Activated T-helper 1 cell treated with anti-CD3 and anti-CD28 coated beads, Interleukin-2, amount 50 U/mL, for 16 hours (primary cell): Measurements from ENCODE around the gene TPSAB1.

ENCODE experiments used
- DNase-seq, 2 donors: peaks; one replicate each; pipeline ENCODE4 v3.0.0-alpha.2; 2020; ENCODE audit warnings: low read depth in 1 of 2, low spot score in 1 of 2

TPSAB1 gene

DNA sequence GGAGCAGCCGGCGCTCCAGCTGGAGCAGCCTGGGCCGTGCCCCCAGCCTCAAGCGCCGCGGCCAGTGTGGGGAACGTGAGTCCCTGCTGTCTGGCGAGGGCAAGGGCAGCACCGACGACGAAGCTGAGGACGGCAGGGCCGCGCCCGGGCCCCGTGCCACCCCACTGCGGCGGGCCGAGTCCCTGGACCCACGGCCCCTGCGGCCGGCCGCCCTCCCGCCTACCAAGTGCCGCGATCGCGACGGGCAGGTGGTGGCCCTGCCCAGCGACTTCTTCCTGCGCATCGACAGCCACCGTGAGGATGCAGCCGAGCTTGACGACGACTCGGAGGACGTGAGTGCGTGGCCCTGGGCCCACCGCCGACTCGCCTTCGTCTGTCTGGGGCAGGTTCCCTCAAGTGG is 31.4 kb upstream of the TPSAB1 start:
- no peak for DNase-seq

- no peak for DNase-seq
These were observed 30.0 kb upstream of the TPSAB1 start for GRCh38 chr16:1210461-1210860.

GRCh38 chr16:1211451-1212268 is 28.8 kb upstream of the TPSAB1 start:
- no peak for DNase-seq

DNA sequence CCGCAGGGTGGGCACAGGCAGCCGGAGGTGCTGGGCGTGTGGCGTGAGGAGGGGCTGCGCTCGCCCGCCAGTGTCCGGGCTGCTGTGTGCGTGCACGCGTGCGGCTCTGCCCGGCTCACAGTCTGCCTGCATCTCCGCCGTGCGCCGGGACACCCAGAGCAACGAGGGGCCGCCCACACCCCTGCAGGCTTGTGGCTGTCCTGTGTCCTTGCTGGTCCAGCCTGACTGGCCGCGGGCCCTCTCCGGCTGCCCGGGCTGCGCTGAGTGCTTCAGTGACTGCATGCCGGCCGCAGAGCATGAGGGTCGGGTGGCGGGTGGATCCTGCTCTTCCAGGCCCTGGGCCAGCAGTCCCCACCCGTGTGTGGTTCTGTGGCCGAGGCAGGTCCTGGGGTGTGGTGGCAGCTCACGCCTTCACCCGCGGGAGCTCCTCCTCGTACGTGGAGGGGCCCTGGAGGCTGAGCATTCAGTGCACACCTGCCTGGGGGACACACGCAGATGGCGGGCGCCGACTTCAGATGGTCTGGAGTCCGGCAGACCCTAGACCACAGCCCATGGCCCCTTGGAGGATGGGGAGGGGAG is 27.8 kb upstream of the TPSAB1 start:
- no peak for DNase-seq

DNA sequence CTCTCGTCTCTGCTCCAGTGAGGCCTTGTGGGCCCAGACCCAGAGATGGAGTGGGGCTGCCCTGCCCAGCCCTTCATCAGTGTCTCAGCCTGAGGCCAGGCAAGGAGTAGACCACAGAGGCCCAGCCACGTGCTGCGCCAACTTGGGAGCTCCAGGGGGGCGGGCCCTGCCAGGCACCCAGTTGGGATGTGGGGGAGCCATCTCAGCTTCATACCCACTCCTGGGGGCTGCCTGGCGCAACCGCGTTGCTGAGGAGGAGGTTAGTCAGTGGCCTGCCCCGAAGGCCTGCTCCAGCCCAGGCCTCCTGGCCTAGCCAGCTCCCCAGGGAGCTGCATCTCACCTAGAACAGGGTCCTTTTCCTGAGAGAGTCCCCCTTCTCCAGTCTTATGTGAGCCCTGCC is 27.3 kb upstream of the TPSAB1 start:
- DNase-seq, result no peak

DNA sequence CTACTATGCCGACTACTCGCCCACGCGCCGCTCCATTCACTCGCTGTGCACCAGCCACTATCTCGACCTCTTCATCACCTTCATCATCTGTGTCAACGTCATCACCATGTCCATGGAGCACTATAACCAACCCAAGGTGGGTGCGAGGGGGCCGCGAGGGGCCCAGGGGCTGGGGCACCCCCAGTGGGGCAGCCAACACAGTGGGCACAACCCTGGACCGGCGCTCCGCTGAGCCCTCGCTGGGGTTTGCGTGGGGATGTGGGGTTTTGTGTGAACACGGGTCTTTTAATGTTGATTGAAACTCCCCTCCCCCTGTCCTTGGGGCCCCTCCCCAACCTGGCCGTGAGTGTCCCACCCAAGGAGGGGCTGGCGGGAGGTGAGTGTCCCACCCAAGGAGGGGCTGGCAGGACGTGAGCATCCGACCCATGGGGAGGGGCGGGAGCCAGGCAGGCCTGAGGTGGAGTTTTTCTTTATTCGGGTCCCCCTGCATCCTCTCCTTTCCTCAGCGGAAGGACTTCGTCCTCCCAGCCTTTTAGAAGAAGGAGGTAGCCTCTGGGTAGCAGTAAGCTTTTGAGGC is 26.6 kb upstream of the TPSAB1 start:
- DNase-seq, result no peak

- DNase-seq, result no peak
These were observed 25.8 kb upstream of the TPSAB1 start for GRCh38 chr16:1214719-1215118.

- DNase-seq, result no peak
These were observed 24.8 kb upstream of the TPSAB1 start for GRCh38 chr16:1215574-1216295.

DNA sequence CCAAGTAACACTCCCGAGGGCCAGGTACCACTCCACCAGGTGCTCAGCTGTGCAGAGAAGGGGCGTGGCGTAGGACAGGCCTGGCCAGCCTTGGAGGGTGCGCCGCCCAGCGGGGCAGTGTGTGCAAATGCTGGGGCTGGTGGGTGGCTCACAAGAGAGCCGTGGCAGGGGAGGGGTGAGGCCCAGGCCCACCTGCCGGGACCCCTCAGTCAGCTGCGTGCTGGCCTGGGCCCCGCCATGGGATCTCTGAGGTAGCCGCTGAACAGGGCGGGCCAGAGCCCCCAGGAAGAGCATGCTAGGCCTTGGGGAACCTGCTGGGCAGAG is 24.2 kb upstream of the TPSAB1 start:
- DNase-seq, result no peak

DNA sequence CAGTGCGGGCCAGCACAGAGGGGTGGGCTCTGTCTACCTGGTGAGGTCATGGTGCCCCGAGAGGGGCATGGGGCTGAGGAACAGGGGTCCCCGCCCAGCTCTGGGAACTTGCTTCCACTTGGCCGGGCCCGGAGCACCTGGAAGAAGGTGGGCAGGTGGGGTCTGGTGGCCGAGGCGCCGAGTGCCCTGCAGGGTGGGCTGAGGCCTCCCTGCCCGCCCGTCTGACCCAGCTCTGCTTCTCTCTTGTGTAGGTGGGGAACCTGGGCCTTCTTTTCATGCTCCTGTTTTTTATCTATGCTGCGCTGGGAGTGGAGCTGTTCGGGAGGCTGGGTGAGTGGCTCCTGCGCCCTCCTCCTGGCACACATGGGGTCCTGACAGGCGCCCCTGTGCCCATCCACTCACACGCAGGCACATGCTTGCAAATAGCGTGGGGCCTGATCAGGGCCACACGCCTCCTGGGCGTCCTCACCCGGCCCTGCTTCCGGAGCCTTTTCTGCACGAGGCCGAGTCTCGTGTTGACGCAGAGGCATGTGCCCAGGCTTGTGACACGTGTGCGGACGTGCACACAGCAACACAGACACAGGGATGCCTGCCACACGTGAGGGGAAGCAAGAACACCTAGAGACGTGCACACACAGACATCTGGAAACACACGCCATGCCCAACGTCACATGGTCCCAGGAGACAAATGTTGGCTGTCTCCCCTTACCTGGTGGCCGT is 23.7 kb upstream of the TPSAB1 start:
- no peak for DNase-seq

GRCh38 chr16:1217526-1217925 is 23.0 kb upstream of the TPSAB1 start:
- no peak for DNase-seq

DNA sequence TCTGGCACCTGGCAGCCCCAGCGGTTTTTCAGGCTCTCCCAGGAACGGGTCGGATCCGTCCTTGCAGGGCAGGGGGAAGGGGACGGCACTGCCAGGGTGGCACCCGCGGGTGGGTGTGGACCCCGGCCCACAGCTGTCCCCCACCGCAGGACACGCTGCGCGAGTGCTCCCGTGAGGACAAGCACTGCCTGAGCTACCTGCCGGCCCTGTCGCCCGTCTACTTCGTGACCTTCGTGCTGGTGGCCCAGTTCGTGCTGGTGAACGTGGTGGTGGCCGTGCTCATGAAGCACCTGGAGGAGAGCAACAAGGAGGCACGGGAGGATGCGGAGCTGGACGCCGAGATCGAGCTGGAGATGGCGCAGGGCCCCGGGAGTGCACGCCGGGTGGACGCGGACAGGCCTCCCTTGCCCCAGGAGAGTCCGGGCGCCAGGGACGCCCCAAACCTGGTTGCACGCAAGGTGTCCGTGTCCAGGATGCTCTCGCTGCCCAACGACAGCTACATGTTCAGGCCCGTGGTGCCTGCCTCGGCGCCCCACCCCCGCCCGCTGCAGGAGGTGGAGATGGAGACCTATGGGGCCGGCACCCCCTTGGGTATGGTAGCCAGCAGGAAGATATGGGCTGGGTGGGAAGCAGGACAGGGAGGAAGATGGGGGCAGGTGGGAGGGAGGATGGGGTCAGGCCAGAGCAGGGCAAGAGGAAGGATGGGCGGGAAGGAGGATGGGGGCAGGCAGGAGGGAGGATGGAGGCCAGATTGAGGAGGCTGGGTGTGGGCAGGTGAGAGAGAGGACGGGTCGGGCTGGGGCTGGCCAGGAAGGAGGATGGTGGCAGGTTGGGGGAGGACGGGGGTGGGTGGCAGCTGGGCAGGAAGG is 22.2 kb upstream of the TPSAB1 start:
- no peak for DNase-seq

GRCh38 chr16:1218930-1219611 is 21.4 kb upstream of the TPSAB1 start:
- DNase-seq, result no peak

GRCh38 chr16:1220098-1220728 is 20.3 kb upstream of the TPSAB1 start:
- DNase-seq, result no peak

DNA sequence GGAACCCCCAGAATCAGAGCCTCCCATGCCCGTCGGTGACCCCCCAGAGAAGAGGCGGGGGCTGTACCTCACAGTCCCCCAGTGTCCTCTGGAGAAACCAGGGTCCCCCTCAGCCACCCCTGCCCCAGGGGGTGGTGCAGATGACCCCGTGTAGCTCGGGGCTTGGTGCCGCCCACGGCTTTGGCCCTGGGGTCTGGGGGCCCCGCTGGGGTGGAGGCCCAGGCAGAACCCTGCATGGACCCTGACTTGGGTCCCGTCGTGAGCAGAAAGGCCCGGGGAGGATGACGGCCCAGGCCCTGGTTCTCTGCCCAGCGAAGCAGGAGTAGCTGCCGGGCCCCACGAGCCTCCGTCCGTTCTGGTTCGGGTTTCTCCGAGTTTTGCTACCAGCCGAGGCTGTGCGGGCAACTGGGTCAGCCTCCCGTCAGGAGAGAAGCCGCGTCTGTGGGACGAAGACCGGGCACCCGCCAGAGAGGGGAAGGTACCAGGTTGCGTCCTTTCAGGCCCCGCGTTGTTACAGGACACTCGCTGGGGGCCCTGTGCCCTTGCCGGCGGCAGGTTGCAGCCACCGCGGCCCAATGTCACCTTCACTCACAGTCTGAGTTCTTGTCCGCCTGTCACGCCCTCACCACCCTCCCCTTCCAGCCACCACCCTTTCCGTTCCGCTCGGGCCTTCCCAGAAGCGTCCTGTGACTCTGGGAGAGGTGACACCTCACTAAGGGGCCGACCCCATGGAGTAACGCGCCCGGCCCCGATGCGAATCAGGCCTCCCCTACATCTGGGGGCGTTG is 19.5 kb upstream of the TPSAB1 start:
- no peak for DNase-seq

DNA sequence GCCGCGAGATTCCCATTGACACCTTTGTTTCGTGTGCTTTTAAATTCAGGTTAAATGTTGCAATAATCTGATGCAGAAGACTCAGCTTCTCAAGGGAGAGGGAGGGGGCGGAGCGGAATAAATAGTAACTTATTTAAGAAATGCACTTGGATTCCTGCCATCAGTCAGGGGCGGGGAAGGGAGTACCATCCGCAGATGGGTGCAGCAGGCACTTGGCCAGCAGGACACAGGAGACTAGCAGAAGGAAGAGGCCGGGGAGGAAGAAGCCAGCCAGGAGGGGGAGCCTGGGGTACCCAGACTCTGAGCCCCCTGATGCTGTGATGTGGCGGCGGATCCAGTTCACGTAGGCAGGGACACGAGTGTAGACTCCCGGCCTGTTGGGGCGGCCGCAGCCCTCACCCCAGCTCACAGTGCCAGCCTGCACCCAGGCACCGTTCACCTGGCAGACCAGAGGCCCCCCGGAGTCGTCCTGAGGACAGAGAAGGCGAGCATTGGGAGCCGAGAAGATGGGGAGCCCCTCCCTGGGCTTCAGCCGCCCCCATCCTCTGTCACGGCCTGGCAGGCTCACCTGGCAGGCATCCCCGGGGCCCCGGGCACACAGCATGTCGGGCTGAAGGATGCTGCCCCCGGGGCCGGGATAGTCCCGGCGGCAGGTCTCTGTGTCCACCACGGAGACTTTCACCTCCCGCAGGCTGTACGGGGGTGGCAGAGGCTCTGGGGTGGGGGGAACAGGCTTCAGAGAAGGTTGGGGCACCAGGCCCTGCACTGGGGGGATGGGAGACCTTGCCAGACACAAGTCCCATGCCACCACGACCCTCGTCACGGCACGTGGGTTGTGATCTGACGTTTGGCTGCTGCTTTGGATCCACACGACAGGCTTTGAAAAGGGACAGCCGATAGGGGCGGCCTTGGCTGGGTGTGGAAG is 18.6 kb upstream of the TPSAB1 start:
- DNase-seq, result no peak

- no peak for DNase-seq
These were observed 17.8 kb upstream of the TPSAB1 start for GRCh38 chr16:1222553-1223354.
